SU-DHL-6 (cell line): ENCODE results near the gene XKR8.

Source experiments
- H2AFZ ChIP-seq: fragments of 200-600 bp; sonication (generic); 2 replicates; pipeline ENCODE4 v1.6.1; 2014; ENCODE audit warnings: low read depth, mild to moderate bottlenecking, moderate library complexity, mixed read lengths, antibody characterized with exemption, low read length; ENCODE audit not compliant: severe bottlenecking
- H3F3A ChIP-seq: fragments of 200-600 bp; shearing (Covaris generic); 2 replicates; pipeline ENCODE4 v1.6.0; 2016; ENCODE audit warnings: antibody characterized with exemption, mild to moderate bottlenecking; ENCODE audit not compliant: insufficient read depth
- H3K27ac ChIP-seq: fragments of 200-600 bp; sonication (generic); 2 replicates; pipeline ENCODE4 v1.5.1; 2016; ENCODE audit warnings: low read depth, mild to moderate bottlenecking, low read length, moderate library complexity, mixed read lengths
- H3K27me3 ChIP-seq: fragments of 200-600 bp; sonication (generic), shearing (Covaris generic); 2 replicates; pipeline ENCODE4 v1.6.0; 2014; ENCODE audit warnings: mild to moderate bottlenecking, low read length
- H3K36me3 ChIP-seq: fragments of 200-600 bp; sonication (generic); 2 replicates; pipeline ENCODE4 v1.6.1; 2014; ENCODE audit warnings: mild to moderate bottlenecking, low read length, mixed read lengths
- H3K4me2 ChIP-seq: fragments of 300-600, 200-600 bp; shearing (Covaris generic), sonication (generic); 2 replicates; pipeline ENCODE4 v1.6.0; 2014; ENCODE audit warnings: low read length, low read depth, mild to moderate bottlenecking; ENCODE audit not compliant: poor library complexity, severe bottlenecking
- H3K4me3 ChIP-seq: fragments of 200-600 bp; sonication (generic); 2 replicates; pipeline ENCODE4 v1.5.1; 2014; ENCODE audit warnings: antibody characterized with exemption, low read length, mild to moderate bottlenecking, mixed read lengths; ENCODE audit not compliant: insufficient read depth, poor library complexity, severe bottlenecking
- H3K79me2 ChIP-seq: fragments of 200-600 bp; sonication (generic); 2 replicates; pipeline ENCODE4 v1.6.1; 2014; ENCODE audit warnings: mild to moderate bottlenecking, low read length, moderate library complexity; ENCODE audit not compliant: insufficient read depth
- H3K9ac ChIP-seq: fragments of 200-600 bp; sonication (generic); 2 replicates; pipeline ENCODE4 v1.7.0; 2014; ENCODE audit warnings: mild to moderate bottlenecking, low read length
- H3K9me2 ChIP-seq: fragments of 200-600 bp; sonication (generic); replicated peaks from 2 replicates; pipeline ENCODE4 v1.6.1; 2014; ENCODE audit warnings: low read length; ENCODE audit not compliant: insufficient read depth
- H3K9me3 ChIP-seq: fragments of 200-600 bp; sonication (generic); 2 replicates; pipeline ENCODE4 v1.6.1; 2014; ENCODE audit warnings: low read length, mixed read lengths; ENCODE audit not compliant: insufficient read depth
- H4K20me1 ChIP-seq: fragments of 200-600 bp; sonication (generic); 2 replicates; pipeline ENCODE4 v1.6.1; 2014; ENCODE audit warnings: low read depth, mild to moderate bottlenecking, antibody characterized with exemption, low read length, moderate library complexity, mixed read lengths
- CTCF ChIP-seq: fragments of 200-600 bp; sonication (generic); IDR thresholded peaks from one replicate; pipeline ENCODE4 v1.5.1; 2017; ENCODE audit warnings: antibody characterized with exemption, mild to moderate bottlenecking, low read length, moderate library complexity; ENCODE audit not compliant: insufficient read depth, poor library complexity, severe bottlenecking
- EZH2phosphoT487 ChIP-seq: fragments of 200-600 bp; sonication (generic), shearing (Covaris generic); conservative IDR thresholded peaks from 2 replicates; pipeline ENCODE4 v1.6.1; 2018; ENCODE audit warnings: mild to moderate bottlenecking, antibody characterized with exemption, low read length, moderate library complexity, mixed read lengths

The XKR8 gene

GRCh38 chr1:27979151-27979858 lies 19.5 kb downstream of the XKR8 start:
- no peaks in the 10 kb centered on the region for H3K9me3 ChIP-seq
- H4K20me1 ChIP-seq = no peaks in the 10 kb centered on the region
- no peaks in the 10 kb centered on the region for H3K27me3 ChIP-seq
- H3F3A ChIP-seq = peaks cover 8% of the 10 kb centered on the region; the same call in 1 of the 2 replicates
- H3K36me3 ChIP-seq = peaks cover 8% of the 10 kb centered on the region; the same call in 1 of the 2 replicates
- no peak for TF ChIP-seq CTCF
- TF ChIP-seq EZH2phosphoT487 = no peak
- no peak overlapping the region for H2AFZ ChIP-seq
- no peak overlapping the region for H3K27ac ChIP-seq
- no peaks in the 10 kb centered on the region for H3K9me2 ChIP-seq
- no peaks in the 10 kb centered on the region for H3K79me2 ChIP-seq
- H3K4me3 ChIP-seq = no peak overlapping the region
- no peak overlapping the region for H3K4me2 ChIP-seq
- H3K9ac ChIP-seq = no peak overlapping the region

GRCh38 chr1:27979859-27980201 lies 20.1 kb downstream of the XKR8 start:
- Histone ChIP-seq H2AFZ (no peak overlapping the region), H3F3A (peaks cover 13% of the 10 kb centered on the region; the same call in 1 of the 2 replicates), H4K20me1 (no peaks in the 10 kb centered on the region), H3K36me3 (peaks cover 4% of the 10 kb centered on the region; the same call in 1 of the 2 replicates), H3K27ac (no peak overlapping the region), H3K79me2 (no peaks in the 10 kb centered on the region), H3K9ac (no peak overlapping the region), H3K4me3 (no peak overlapping the region), H3K9me3 (no peaks in the 10 kb centered on the region), H3K4me2 (no peak overlapping the region), H3K9me2 (no peaks in the 10 kb centered on the region), H3K27me3 (no peaks in the 10 kb centered on the region)
- TF ChIP-seq CTCF = no peak
- no peak for TF ChIP-seq EZH2phosphoT487

DNA sequence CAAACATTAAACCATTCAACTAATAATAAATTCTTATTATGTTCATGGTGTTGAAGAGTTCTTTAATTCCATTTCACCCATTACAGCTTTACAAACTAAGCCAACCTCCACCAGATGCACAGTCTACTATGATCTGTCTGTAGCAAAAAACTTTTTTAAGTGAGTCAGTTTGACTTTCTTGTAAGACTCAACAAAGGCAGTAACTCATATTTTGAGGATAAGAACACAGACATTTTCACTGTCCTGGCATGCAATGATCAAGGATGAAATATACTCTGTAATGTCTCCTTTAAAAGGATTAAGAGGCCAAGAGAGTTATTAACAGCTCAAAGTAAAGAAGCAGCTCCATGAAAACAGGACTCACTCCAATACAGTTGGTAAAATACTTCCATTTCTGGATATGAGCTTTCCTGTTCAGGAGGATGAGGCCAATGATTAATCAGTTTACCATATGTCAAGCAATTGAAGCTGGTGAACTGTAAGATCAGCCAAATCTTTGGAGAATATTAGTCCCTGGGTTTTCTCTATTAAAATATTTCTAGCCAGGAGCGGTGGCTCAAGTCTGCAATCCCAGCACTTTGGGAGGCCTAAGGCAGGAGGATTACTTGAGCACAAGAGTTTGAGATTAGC lies 20.6 kb downstream of the XKR8 start:
- Histone ChIP-seq H3K4me3 (no peak overlapping the region), H3K27ac (no peak overlapping the region), H3K4me2 (no peak overlapping the region), H3K79me2 (no peaks in the 10 kb centered on the region), H3K9ac (no peak overlapping the region), H4K20me1 (no peaks in the 10 kb centered on the region), H3K27me3 (no peaks in the 10 kb centered on the region), H3K36me3 (0 out of 2 replicates have a peak, but pooled peaks cover 3% of the 10 kb centered on the region), H2AFZ (no peak overlapping the region), H3F3A (peaks cover 13% of the 10 kb centered on the region; the same call in 1 of the 2 replicates), H3K9me3 (no peaks in the 10 kb centered on the region), H3K9me2 (no peaks in the 10 kb centered on the region)
- TF ChIP-seq EZH2phosphoT487 (no peak), CTCF (no peak)
